Panc1 (cell line): ENCODE results near the gene RFX5. TPM values are rescaled to one million over a fixed set of nuclear protein-coding genes. Genes with fewer than 3 reads are reported as not detected.

Experiments used
- ATAC-seq: fragments of 200-7000 bp; cut with Tn5 transposase; 2 replicates; pipeline ENCODE4 v1.9.1; 2020; ENCODE audit warnings: mild to moderate bottlenecking, moderate library complexity
- BruUV-seq: library from RNA; stranded (reverse); fragments of 400-500 nt; replicated peaks from 2 replicates; lab custom pipeline; 2021; lab: Mats Ljungman, UMichigan
- CTCF ChIA-PET: fragments of 300-600 bp; sonication (Branson Sonifier 250); formaldehyde crosslinking; loops from one replicate; lab custom pipeline; 2022; ENCODE audit warnings: antibody characterized with exemption; lab: Charles Lee
- POLR2A ChIA-PET: fragments of 300-600 bp; sonication (Branson Sonifier 250); formaldehyde crosslinking; loops from one replicate; lab custom pipeline; 2022; ENCODE audit warnings: antibody characterized with exemption; lab: Charles Lee
- DNase-seq: peaks from one replicate; pipeline ENCODE4 v3.0.0-alpha.2; 2010; ENCODE audit warnings: low read depth, low spot score
- H3K27ac ChIP-seq: 2 replicates; pipeline ENCODE4 v1.5.1; 2011; ENCODE audit warnings: mild to moderate bottlenecking, low read length, inconsistent platforms
- H3K27me3 ChIP-seq: fragments of 200-500 bp; sonication (Bioruptor generic); 2 replicates; pipeline ENCODE4 v1.6.0; 2014; ENCODE audit warnings: low read length, inconsistent platforms; ENCODE audit not compliant: control insufficient read depth, insufficient read depth
- H3K36me3 ChIP-seq: fragments of 200-500 bp; sonication (Bioruptor generic); 2 replicates; pipeline ENCODE4 v1.5.1; 2014; ENCODE audit warnings: inconsistent platforms, mild to moderate bottlenecking, low read length, moderate library complexity; ENCODE audit not compliant: control insufficient read depth, insufficient read depth
- H3K4me1 ChIP-seq: 2 replicates; pipeline ENCODE4 v1.5.1; 2011; ENCODE audit warnings: inconsistent platforms, mild to moderate bottlenecking, low read length, moderate library complexity; ENCODE audit not compliant: control insufficient read depth, insufficient read depth
- H3K4me3 ChIP-seq, 2 experiments: 2 replicates each; pipeline ENCODE4 v1.5.1; 2011 to 2012; ENCODE audit warnings: low read depth in 2 of 2, low read length in 2 of 2, mild to moderate bottlenecking in 2 of 2, inconsistent platforms in 1 of 2, moderate library complexity in 1 of 2
- H3K9me3 ChIP-seq: fragments of 200-500 bp; sonication (Bioruptor generic); 2 replicates; pipeline ENCODE4 v1.5.1; 2014; ENCODE audit warnings: low read depth, mild to moderate bottlenecking, inconsistent platforms, low read length, moderate library complexity; ENCODE audit not compliant: control insufficient read depth, insufficient read depth
- CTCF ChIP-seq: fragments of 450-650 bp; IDR thresholded peaks from 2 replicates; pipeline ENCODE4 v1.5.1; 2017; ENCODE audit warnings: mild to moderate bottlenecking
- POLR2AphosphoS5 ChIP-seq: IDR thresholded peaks from 2 replicates; pipeline ENCODE4 v1.6.1; 2012; ENCODE audit warnings: mild to moderate bottlenecking, low read depth, low read length, moderate library complexity
- REST ChIP-seq, 2 experiments: IDR thresholded peaks; 2 replicates each; pipeline ENCODE4 v1.6.1; 2011 to 2012; ENCODE audit warnings: low read depth in 2 of 2, control low read depth in 1 of 2, low read length in 1 of 2, mild to moderate bottlenecking in 1 of 2, moderate library complexity in 1 of 2; ENCODE audit not compliant: insufficient read depth in 1 of 2
- SIN3A ChIP-seq: IDR thresholded peaks from 2 replicates; pipeline ENCODE4 v1.6.1; 2012; ENCODE audit warnings: low read depth, mild to moderate bottlenecking, low read length, moderate library complexity, borderline replicate concordance; ENCODE audit not compliant: insufficient read depth
- TCF7L2 ChIP-seq: IDR thresholded peaks from 2 replicates; pipeline ENCODE4 v1.6.1; 2011; ENCODE audit warnings: mild to moderate bottlenecking, low read depth, low read length, inconsistent platforms
- in situ Hi-C: cut with HindIII; loops from 2 replicates; pipeline ENCODE4 v1.10.0; 2016; ENCODE audit warnings: low sequenced_read_pairs, low pct_unique_long_range_greater_than_20kb
- intact Hi-C: fragments of 100-400 bp; cut with micrococcal nuclease; formaldehyde crosslinking; loops from one replicate; pipeline ENCODE4 v1.10.0; 2022; ENCODE audit not compliant: unreplicated experiment
- total RNA-seq: library from RNA; stranded (reverse); gene quantifications from one replicate; pipeline ENCODE4 v1.2.1, GENCODE V29; 2021; ENCODE audit not compliant: unreplicated experiment

Gene RFX5
- total RNA-seq, 1 experiment from 2014 or later, result 75.5 TPM

- BruUV-seq, result no TSS peak
- peaks cover 15% of the 10 kb centered on the region for H3K4me1 ChIP-seq
- TF ChIP-seq TCF7L2, result no peak
- TF ChIP-seq SIN3A, result no peak
- TF ChIP-seq POLR2AphosphoS5, result no peak
- no peak for TF ChIP-seq REST (IDR thresholded peaks at IDR 0.05; ENCODE audit: insufficient read depth in 1 of 2, low read depth in 2 of 2, low read length in 1 of 2)
- TF ChIP-seq CTCF, result no peak
- H3K27me3 ChIP-seq, result no peaks in the 10 kb centered on the region
- DNase-seq (no peak), ATAC-seq (no peak)
- CTCF ChIA-PET, result no interaction called here
- intact Hi-C loops, result no loop called here
- no peaks in the 10 kb centered on the region for H3K9me3 ChIP-seq
- in situ Hi-C loops, result no loop called here
- POLR2A ChIA-PET, result interaction anchor here (0.5 kb wide), 1 partner anchor 416 kb away, joined by 3 read pairs; no protein-coding TSS in a partner anchor
- H3K4me3 ChIP-seq, result no peak overlapping the region
- H3K27ac ChIP-seq, result no peak overlapping the region
- peaks cover 5% of the 10 kb centered on the region; the same call in 1 of the 2 replicates for H3K36me3 ChIP-seq
These were observed 21.8 kb downstream of the RFX5 start for GRCh38 chr1:151325231-151325630.

- POLR2A ChIA-PET, result no interaction called here
- Histone ChIP-seq H3K4me3 (no peak overlapping the region), H3K4me1 (peaks cover 15% of the 10 kb centered on the region), H3K9me3 (no peaks in the 10 kb centered on the region), H3K27ac (no peak overlapping the region), H3K36me3 (peaks cover 5% of the 10 kb centered on the region; the same call in 1 of the 2 replicates), H3K27me3 (no peaks in the 10 kb centered on the region)
- BruUV-seq, result no TSS peak
- DNase-seq, result no peak
- no peak for ATAC-seq
- intact Hi-C loops (no loop called here), in situ Hi-C loops (no loop called here)
- CTCF ChIA-PET, result no interaction called here
- no peak for TF ChIP-seq TCF7L2
- no peak for TF ChIP-seq POLR2AphosphoS5
- TF ChIP-seq CTCF, result no peak
- TF ChIP-seq REST (IDR thresholded peaks at IDR 0.05; ENCODE audit: insufficient read depth in 1 of 2, low read depth in 2 of 2, low read length in 1 of 2), result no peak
- TF ChIP-seq SIN3A, result no peak
These were observed 22.6 kb downstream of the RFX5 start for GRCh38 chr1:151324390-151324930.
